Measurements from ENCODE around the gene AAMP. TPM values are rescaled to one million over a fixed set of nuclear protein-coding genes. Genes with fewer than 3 reads are reported as not detected.

The AAMP gene
- total RNA-seq, 1 donor from 2014 or later, result 120 TPM

DNA sequence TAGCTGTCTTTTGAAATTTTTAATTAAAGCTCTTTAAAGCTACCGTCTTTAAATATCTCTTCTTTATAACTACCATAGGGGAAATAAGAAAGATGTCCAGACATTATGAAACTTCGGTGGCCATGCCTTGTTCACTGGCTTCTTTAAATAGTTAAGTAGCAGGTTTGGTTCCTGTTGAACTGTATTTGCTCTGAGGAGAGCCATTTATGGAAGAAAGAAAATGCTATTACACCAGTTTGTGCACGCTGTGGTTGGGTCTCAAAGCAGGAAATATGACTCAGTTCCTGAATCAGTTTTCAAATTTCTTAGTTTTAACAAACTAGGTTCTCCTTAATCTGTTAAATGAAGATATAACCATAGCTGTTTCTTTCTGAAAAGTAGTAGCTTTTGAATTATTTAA lies 40.7 kb downstream of the AAMP start:
- peak; percentile 64 for DNase-seq (ENCODE audit: extremely low read depth, low read depth, low spot score)

DNA sequence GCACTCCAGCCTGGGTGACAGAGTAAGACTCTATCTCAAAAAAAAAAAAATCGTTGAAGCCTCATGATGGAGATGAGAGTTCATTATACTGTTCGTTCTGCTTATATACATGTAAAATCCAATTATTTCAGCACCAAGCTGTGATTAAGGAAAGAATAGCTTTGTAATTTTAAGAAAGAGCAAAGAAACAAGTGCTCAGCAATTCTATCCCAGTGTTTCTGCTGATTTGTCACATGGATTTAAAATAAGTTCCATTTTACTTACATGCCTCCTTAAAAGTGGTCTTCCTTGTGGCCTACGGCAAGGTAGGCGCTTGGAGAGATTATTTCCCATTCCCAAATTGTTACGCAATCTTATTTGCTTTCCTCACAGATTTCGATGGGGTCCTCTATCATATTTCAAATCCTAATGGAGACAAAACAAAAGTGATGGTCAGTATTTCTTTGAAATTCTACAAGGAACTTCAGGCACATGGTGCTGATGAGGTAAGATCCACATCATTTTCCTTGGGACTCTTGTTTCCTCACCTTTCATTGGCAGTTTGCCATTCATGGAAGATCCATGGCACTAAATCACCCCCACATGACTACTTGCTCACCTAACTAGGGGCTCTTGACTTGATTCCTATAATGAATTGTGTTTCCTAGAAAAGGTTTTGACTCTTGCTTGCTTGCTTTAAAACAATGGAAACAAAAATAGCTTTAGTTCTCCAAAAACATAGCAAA lies 41.4 kb downstream of the AAMP start:
- no peak for DNase-seq (ENCODE audit: extremely low read depth, low read depth, low spot score)

DNA sequence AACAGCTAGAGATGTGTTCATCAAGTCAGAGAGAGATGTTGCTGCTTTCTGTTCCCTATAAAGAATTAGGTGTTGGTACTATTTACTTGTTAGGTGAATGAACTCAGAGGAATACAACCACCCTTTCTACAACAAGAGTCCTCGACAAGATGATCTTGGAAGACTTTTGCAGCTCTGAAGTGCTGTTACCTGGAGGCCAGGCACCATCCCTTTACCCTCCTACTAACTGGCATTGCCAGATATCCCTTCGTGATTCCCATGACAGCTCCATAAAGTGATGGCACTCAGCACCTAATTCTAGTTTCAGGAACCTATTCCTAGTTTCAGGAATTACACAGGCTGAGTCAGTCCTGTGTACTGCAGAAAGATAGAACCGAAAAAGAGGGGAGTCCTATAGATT lies 43.0 kb downstream of the AAMP start:
- no peak for DNase-seq (ENCODE audit: extremely low read depth, low read depth, low spot score)

DNA sequence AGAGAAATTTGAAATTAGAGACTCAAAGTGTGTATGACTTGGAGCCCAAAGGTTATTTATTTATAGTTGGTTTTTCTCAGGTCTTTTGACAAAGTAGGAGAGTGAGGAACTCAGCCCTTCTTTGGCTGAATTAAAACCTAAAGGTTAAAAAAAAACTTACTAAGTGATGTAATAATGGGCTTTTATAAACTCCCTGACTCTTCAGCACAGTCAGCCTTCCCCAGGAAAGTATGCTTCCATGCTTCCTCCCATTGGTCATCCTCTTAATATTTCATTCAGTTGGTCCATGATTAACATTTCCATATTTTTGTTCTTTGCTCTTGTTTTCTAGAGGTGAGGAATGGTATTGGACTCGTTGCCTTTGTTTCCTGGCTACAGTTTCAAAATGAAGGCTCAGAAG lies 45.8 kb downstream of the AAMP start:
- no peak for DNase-seq (ENCODE audit: extremely low read depth, low read depth, low spot score)

DNA sequence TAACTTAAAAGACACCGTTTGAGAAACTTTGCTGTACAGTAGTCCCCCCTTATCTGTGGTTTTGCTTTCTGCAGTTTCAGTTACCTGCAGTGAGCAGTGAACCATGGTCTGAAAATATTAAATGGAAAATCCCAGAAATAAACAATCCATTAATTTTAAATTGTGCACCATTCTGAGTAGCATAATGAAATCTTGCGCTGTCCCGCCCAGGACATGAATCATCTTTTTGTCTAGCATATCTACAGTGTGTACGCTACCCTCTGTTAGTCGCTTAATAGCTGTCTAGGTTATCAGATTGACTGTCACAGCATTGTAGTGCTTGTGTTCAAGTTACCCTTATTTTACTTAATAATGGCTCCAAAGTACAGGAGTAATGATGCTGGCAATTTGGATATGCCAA lies 46.9 kb downstream of the AAMP start:
- DNase-seq (ENCODE audit: extremely low read depth, low read depth, low spot score), result no peak

DNA sequence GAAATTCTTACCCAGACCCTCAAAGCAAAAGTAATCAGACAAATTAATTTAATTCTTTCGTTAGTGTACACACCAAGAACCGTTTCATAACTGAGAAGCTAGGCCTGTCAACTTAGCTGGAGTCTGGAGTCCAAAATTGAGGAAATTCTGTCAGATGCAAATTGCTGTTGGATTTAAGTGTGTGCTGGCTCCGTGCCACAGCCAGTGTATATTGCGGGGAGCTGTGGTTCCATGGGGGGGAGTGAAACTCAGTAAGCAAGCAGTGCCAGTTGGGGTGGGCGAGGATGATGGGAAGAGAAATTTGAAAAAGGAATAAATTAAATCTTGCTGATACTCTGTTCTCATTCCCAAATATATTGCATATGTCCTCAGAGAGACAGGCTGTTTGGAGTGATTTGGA lies 48.9 kb downstream of the AAMP start:
- DNase-seq (ENCODE audit: extremely low read depth, low read depth, low spot score), result no peak

DNA sequence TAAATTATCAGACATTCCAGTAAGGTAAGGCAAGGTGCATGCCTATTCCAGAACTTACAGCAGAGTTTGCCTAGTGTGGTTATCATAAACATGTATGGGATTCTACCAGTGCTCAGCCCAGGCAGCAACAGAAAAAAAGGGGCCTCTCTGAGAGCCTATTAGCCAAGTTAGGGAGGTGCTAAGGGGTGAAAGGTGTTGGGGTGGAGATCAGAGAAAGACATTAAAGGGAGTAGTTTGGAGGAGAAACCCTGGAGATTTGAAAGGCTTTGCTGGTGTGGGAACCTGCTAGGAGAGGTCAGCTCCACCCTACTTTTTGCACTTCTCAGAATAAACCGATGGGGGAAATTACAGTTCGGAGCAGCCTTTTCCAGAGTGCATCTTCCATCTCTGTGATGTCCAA lies 50.0 kb downstream of the AAMP start:
- DNase-seq (ENCODE audit: extremely low read depth, low read depth, low spot score), result no peak

DNA sequence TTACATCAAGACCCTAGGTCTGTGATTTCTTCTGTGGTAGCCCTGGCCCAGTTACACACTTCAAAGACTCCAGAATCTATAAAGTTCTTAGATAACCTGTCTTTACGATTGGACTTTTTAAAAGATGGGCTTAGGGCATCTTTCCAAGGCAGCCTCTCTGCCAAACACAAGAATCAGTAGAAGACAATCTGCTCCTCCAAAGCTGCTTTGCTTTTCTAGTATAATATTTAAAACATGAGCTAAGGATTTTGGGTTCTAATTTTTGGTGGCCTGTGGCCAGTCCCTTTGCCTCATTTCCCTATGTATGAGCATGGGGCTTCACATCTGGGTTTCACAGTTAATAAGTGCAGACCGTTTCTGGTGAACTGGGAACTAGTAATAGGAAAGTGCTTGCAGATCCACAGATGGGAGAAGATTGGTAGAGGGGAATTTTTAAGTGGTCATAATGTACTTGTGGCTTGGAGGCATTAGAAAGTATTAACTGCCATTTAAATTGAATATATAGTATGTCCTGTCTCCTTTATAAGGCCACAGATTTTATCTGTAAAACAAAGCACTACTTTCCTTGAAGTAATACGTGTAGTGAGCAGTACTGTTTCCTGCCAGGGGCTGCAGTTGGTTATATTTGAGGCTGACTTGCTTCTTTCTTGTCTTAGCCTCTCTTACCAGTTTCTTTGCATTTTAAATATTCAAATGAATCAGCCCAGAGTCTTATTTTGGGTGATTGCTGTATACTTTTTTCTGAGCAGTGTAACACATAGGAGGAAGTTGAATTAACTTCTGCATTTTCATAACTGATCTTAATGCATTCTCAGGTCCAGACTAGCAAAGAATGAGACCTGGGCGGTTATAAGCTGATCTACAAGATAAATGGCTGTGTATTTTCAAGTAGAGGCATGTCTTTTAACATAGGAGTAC lies 51.4 kb downstream of the AAMP start:
- DNase-seq (ENCODE audit: extremely low read depth, low read depth, low spot score), result no peak

DNA sequence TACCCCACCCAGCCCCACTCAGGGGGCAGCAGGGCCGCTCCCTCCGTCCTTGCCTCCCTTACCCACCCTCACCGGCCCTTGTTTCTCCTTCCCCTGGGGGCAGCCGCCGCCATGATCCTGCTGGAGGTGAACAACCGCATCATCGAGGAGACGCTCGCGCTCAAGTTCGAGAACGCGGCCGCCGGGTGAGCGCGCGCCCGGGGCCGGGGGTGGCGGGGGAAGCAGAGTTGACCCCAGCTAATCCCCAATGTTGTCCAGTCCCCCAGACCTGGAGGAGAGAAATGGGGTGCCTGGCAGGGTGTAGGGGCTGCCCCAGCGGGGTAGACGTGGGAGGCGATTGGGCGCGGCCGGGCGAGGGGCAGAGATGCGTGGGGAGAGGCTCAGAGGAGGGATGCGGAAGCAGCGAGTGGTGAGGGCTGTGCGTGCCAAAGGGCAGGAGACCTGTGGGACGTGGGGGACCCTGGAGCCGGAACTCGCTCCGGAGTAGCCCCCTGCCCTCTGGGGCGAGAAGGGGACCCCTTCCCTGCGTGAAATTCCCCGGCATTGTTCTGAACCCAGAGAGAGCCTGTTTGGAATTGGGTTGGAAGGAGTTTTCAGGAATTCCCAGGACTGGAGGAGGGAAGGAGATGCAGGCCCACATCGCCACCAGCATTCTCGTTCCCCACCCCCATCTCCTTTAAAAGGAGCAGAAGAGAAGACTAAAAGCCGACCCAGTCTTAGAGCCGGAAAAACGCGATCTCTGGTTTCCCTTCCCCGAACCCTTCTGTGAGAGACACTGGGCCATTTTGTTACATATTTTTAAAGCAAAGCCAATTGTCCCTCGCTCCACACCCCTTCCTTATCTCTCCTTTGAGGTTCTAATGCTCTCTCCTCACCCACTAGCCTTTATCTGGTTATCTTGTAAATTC lies 52.3 kb downstream of the AAMP start:
- DNase-seq (ENCODE audit: extremely low read depth, low read depth, low spot score), result no peak

DNA sequence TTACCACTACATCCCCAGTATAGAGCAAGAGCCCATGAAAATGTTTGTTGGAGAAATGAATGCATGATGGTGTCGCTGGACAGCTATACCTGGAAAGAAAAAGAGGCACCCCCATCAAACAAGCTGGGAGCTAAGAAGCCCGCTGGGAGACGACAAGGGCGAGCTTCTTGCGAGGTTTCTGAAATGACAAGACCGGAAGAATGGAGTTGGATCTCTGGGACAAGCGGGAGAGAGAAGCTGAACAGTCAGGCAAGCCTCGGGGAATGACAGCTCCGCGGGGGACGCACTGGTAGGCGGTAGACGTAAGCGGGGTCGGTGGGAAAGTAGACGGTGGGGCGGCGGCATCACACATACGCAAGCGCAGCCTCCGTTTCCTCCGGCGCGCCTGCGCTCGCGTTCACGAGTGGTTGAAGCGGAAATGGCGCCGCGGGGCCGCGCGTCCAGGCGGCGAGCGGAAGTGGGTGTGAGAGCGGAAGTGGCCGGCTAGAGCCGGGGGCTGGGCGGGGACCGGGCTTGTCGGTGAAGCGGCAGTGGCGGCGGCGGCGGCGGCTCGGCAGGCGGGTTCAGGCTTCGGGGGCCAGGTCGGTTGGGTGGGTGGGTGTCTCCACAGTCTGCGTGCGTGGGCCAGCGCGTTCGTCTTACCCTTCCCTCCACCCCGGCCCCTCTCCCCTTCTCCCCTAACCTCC lies 53.1 kb downstream of the AAMP start, which contains the start of gene ARPC2:
ARPC2 (plus strand) TSS at position 516 of the 686 bp plus-strand sequence. CDS start 282 bp downstream, outside the sequence.
- no peak for DNase-seq (ENCODE audit: extremely low read depth, low read depth, low spot score)

DNA sequence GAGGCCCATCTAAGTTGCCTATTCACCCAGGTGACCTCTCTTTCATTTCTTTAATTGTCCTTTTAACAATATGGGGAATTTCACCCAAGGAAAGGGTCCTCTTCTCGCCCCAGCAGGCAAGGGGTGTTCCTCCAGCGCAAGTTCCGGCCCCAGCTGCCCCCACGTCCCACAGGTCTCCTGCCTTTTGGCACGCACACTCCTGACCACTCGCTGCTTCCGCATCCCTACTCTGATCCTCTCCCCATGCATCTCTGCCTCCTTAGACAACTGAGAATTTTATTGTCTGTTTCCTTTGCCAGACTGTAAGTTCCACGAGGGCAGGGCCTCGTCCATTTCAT lies 53.6 kb downstream of the AAMP start:
- no peak for DNase-seq (ENCODE audit: extremely low read depth, low read depth, low spot score)

Other genes with a start within 250 kb of the AAMP start
- gene RUFY4, start 200.9 kb downstream of the AAMP start, total RNA-seq, result not detected in 2 replicates
- not detected in 2 replicates for gene CXCR2, start 144.1 kb downstream of the AAMP start, total RNA-seq
- gene CXCR1, start 103.2 kb downstream of the AAMP start, total RNA-seq, result not detected in 2 replicates
- gene ARPC2, start 52.9 kb downstream of the AAMP start, total RNA-seq, result 530 and 644 TPM in 2 replicates
- gene GPBAR1, start 9.1 kb downstream of the AAMP start, total RNA-seq, result 0.35 and 0.39 TPM in 2 replicates
- 32.6 and 41.8 TPM in 2 replicates for gene PNKD, start 382 bp upstream of the AAMP start, total RNA-seq
- 113 and 115 TPM in 2 replicates for gene TMBIM1, start 22.4 kb upstream of the AAMP start, total RNA-seq
- gene CATIP, start 86.7 kb upstream of the AAMP start, total RNA-seq, result not detected in 2 replicates
- 0.05 TPM in 1 of 2 replicates, not detected in the other for gene SLC11A1, start 112.1 kb upstream of the AAMP start, total RNA-seq
- gene CTDSP1, start 129.7 kb upstream of the AAMP start, total RNA-seq, result 58.7 and 72.6 TPM in 2 replicates
- not detected in 2 replicates for gene VIL1, start 149.0 kb upstream of the AAMP start, total RNA-seq